B cell (primary cell): Measurements from ENCODE around the gene STRA8. TPM values are rescaled to one million over a fixed set of nuclear protein-coding genes. Genes with fewer than 3 reads are reported as not detected.

Experiments
- ATAC-seq: fragments of 200-7000 bp; cut with Tn5 transposase; one replicate; pipeline ENCODE4 v1.10.0; 2021; ENCODE audit warnings: low read depth, mild to moderate bottlenecking, moderate number of reproducible peaks, moderate library complexity
- CTCF ChIA-PET: fragments of 350-600 bp; sonication (Branson Sonifier 250); formaldehyde crosslinking; loops from one replicate; lab custom pipeline; 2021; ENCODE audit warnings: antibody characterized with exemption, inconsistent platforms; lab: Charles Lee
- POLR2A ChIA-PET: fragments of 350-600 bp; sonication (Branson Sonifier 250); formaldehyde crosslinking; loops from one replicate; lab custom pipeline; 2021; ENCODE audit warnings: antibody characterized with exemption; lab: Charles Lee
- DNase-seq: peaks from one replicate; pipeline ENCODE4 v3.0.0; 2013
- H2AFZ ChIP-seq: 2 replicates; pipeline ENCODE4 v1.6.1; 2012; ENCODE audit warnings: mild to moderate bottlenecking, low read depth, low read length; ENCODE audit not compliant: insufficient read depth, poor library complexity, severe bottlenecking
- H3K27ac ChIP-seq, 2 donors: 1 replicate in 1 of 2; 2 replicates in 1 of 2; pipeline ENCODE4 v1.5.1; 2012 to 2013; ENCODE audit warnings: low read length in 2 of 2, mild to moderate bottlenecking in 2 of 2, moderate library complexity in 1 of 2
- H3K27me3 ChIP-seq, 4 experiments: fragments of 200-600 bp in 1 of 4; sonication (generic) in 1 of 4; replicated peaks in 1 of 4; 1 replicate in 2 of 4; 2 replicates in 2 of 4; pipeline versions ENCODE4 v1.6.1 to v1.7.0; 2013 to 2016; ENCODE audit warnings: low read length in 3 of 4, mild to moderate bottlenecking in 2 of 4, mixed read lengths in 1 of 4, moderate library complexity in 1 of 4; ENCODE audit not compliant: insufficient read depth in 4 of 4, control insufficient read depth in 3 of 4; ENCODE audit errors: control extremely low read depth in 1 of 4
- H3K36me3 ChIP-seq, 2 experiments: replicated peaks in 1 of 2; 1 replicate in 1 of 2; 2 replicates in 1 of 2; pipeline versions ENCODE4 v1.6.1 to v1.7.1; 2013; ENCODE audit warnings: low read length in 1 of 2; ENCODE audit not compliant: insufficient read depth in 2 of 2, control insufficient read depth in 1 of 2; ENCODE audit errors: control extremely low read depth in 1 of 2, extremely low read depth in 1 of 2
- H3K4me1 ChIP-seq, 2 donors: fragments of 200-600 bp in 1 of 2; sonication (generic) in 1 of 2; 1 replicate in 1 of 2; 2 replicates in 1 of 2; pipeline versions ENCODE4 v1.5.1 to v1.6.1; 2013 to 2017; ENCODE audit warnings: low read length in 2 of 2; ENCODE audit not compliant: control insufficient read depth in 2 of 2, insufficient read depth in 2 of 2
- H3K4me2 ChIP-seq: replicated peaks from 2 replicates; pipeline ENCODE3; 2012; ENCODE audit warnings: mild to moderate bottlenecking, low read depth, low read length; ENCODE audit not compliant: poor library complexity, severe bottlenecking
- H3K4me3 ChIP-seq, 5 experiments: fragments of 200-600 bp in 1 of 5; sonication (generic) in 1 of 5; 1 replicate in 3 of 5; 2 replicates in 2 of 5; pipeline versions ENCODE4 v1.5.1 to v1.7.0; 2011 to 2016; ENCODE audit warnings: low read length in 4 of 5, mild to moderate bottlenecking in 4 of 5, low read depth in 2 of 5, control low read depth in 1 of 5, moderate library complexity in 1 of 5; ENCODE audit not compliant: insufficient read depth in 1 of 5; ENCODE audit errors: control extremely low read depth in 1 of 5, extremely low read depth in 1 of 5
- H3K79me2 ChIP-seq: fragments of 200-600 bp; sonication (generic); one replicate; pipeline ENCODE4 v1.6.0; 2016; ENCODE audit warnings: low read length; ENCODE audit not compliant: control insufficient read depth, insufficient read depth
- H3K9ac ChIP-seq: fragments of 200-600 bp; sonication (generic); 2 replicates; pipeline ENCODE4 v1.6.1; 2017; ENCODE audit warnings: mild to moderate bottlenecking, low read length, moderate library complexity
- H3K9me3 ChIP-seq, 3 donors: one replicate each; pipeline versions ENCODE4 v1.6.1 to v1.7.1; 2013; ENCODE audit warnings: low read length in 2 of 3; ENCODE audit not compliant: control insufficient read depth in 2 of 3, insufficient read depth in 1 of 3; ENCODE audit errors: control extremely low read depth in 1 of 3
- H4K20me1 ChIP-seq: 2 replicates; pipeline ENCODE4 v1.6.0; 2012; ENCODE audit warnings: mild to moderate bottlenecking, low read length; ENCODE audit not compliant: insufficient read depth, control insufficient read depth, poor library complexity, severe bottlenecking
- H3K27ac Mint-ChIP-seq: one replicate; pipeline ENCODE4 v1.8.0; 2021; ENCODE audit warnings: mixed read lengths
- H3K27me3 Mint-ChIP-seq: one replicate; pipeline ENCODE4 v1.8.0; 2021; ENCODE audit warnings: mixed read lengths
- H3K4me1 Mint-ChIP-seq: one replicate; pipeline ENCODE4 v1.8.0; 2021; ENCODE audit warnings: mixed read lengths
- H3K4me3 Mint-ChIP-seq: one replicate; pipeline ENCODE4 v1.8.0; 2021; ENCODE audit warnings: mixed read lengths
- H3K9me3 Mint-ChIP-seq: one replicate; pipeline ENCODE4 v1.8.0; 2022; ENCODE audit warnings: mixed read lengths; ENCODE audit not compliant: insufficient read depth
- EZH2 ChIP-seq: IDR thresholded peaks from 2 replicates; pipeline ENCODE4 v1.6.1; 2012; ENCODE audit warnings: borderline replicate concordance, low read depth, mild to moderate bottlenecking, moderate library complexity, low read length; ENCODE audit not compliant: insufficient read depth, poor library complexity, severe bottlenecking
- whole genome bisulfite sequencing: methylation state at CpG from one replicate; pipeline ENCODE4 v1.1.5; 2013; ENCODE audit warnings: missing lambda C conversion rate; ENCODE audit not compliant: insufficient coverage; 5-methylcytosine and 5-hydroxymethylcytosine counted together
- intact Hi-C: fragments of 100-400 bp; cut with micrococcal nuclease; formaldehyde crosslinking; loops from one replicate; pipeline ENCODE4 v1.10.0; 2022
- polyA plus RNA-seq: library from polyadenylated mRNA; depleted of rRNA; stranded (reverse); fragments of >200 nt; gene quantifications from 2 replicates; pipeline ENCODE4 v1.2.3, GENCODE V29; 2012
- total RNA-seq, 2 donors: library from RNA; stranded (reverse); fragments of 120-200 nt in 1 of 2; gene quantifications; 1 replicate in 1 of 2; 2 replicates in 1 of 2; pipeline versions ENCODE4 v1.2.3 to v1.2.4, GENCODE V29; 2013 to 2022
- TF ChIP-seq, protein P1 (sequence below): fragments of 200-600 bp; IDR thresholded peaks from one replicate; pipeline ENCODE4 v1.8.0; 2022; ENCODE audit warnings: antibody characterized with exemption, mild to moderate bottlenecking

STRA8 gene
- total and polyA plus RNA-seq, 2 donors (not counting 1 experiment from before 2014, with no cell fraction given) = not detected

DNA sequence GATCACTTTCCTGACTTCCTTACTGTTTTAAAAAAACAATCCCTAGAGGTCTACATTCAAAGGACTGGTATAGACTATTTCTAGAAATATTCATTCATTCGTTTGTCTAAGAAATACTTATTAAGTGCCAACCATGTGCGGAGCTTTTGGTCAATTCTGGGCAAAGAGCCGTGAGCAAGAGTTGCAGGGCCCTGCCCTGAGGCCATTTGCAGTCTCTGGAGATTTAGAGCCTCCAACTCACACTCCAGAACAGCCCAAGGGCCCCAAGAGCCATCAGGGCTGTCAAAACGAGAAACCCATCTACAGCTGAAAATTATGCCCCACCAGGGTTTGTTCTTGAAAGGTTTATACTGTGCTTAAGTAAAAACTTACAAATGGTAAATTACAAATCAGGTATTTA lies 38.5 kb upstream of the STRA8 start:
- H3K4me3 Mint-ChIP-seq = no peak overlapping the region
- no peaks in the 10 kb centered on the region for H3K4me1 ChIP-seq
- DNase-seq = no peak
- TF ChIP-seq, protein P1, sequence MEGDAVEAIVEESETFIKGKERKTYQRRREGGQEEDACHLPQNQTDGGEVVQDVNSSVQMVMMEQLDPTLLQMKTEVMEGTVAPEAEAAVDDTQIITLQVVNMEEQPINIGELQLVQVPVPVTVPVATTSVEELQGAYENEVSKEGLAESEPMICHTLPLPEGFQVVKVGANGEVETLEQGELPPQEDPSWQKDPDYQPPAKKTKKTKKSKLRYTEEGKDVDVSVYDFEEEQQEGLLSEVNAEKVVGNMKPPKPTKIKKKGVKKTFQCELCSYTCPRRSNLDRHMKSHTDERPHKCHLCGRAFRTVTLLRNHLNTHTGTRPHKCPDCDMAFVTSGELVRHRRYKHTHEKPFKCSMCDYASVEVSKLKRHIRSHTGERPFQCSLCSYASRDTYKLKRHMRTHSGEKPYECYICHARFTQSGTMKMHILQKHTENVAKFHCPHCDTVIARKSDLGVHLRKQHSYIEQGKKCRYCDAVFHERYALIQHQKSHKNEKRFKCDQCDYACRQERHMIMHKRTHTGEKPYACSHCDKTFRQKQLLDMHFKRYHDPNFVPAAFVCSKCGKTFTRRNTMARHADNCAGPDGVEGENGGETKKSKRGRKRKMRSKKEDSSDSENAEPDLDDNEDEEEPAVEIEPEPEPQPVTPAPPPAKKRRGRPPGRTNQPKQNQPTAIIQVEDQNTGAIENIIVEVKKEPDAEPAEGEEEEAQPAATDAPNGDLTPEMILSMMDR = no peak
- no peak for TF ChIP-seq EZH2
- H3K9me3 ChIP-seq = no peaks in the 10 kb centered on the region
- WGBS = no CpG with 5 or more reads among the region's 4 CpGs
- intact Hi-C loops = no loop called here
- no peaks in the 10 kb centered on the region for H3K9me3 Mint-ChIP-seq
- H3K27me3 ChIP-seq = no peaks in the 10 kb centered on the region
- ATAC-seq = no peak
- no peak overlapping the region for H3K27ac ChIP-seq
- H3K36me3 ChIP-seq = peaks cover 2 to 77% of the 10 kb centered on the region in 2 experiments
- H3K4me3 ChIP-seq = no peak overlapping the region
- no peak overlapping the region for H3K4me2 ChIP-seq
- H3K9ac ChIP-seq = no peak overlapping the region
- H3K27ac Mint-ChIP-seq = no peak overlapping the region
- H3K27me3 Mint-ChIP-seq = no peaks in the 10 kb centered on the region
- H4K20me1 ChIP-seq = no peaks in the 10 kb centered on the region
- H3K79me2 ChIP-seq = no peaks in the 10 kb centered on the region
- ChIA-PET POLR2A (no interaction called here), CTCF (no interaction called here)
- H3K4me1 Mint-ChIP-seq = peaks cover 1% of the 10 kb centered on the region
- no peak overlapping the region for H2AFZ ChIP-seq

DNA sequence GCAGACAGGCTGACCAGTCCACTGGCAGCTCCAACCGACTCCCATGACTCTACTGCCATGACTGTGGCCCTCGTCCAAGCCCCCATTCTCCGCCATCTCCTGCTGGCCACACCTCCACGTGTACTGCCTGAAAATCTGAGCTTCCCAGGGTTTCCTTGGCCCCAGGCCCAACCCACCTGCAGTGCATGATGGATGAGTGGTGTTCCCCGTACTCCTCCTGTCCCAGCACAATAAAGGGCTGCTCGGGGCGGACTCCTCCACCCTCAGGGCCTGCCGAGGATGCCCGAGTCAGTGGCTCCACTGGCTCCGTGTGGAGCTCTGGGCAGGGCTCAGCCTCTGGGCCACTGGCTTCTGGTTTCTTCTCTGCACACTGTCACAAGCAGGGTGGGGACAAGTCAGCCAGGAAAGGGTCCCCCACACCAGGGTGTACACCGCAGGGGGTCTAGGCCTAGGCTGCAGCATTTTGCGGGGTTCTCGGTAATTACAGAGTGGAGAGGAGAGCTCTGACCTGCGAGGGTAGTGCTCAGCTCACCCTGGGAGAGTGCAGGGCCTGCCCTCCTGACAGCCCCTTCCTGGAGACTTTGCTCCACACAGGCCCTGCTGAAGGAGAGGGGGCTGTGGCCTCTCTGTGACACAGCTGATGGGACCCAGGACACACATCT lies 37.5 kb upstream of the STRA8 start:
- ATAC-seq = no peak

More for the DNA sequence above, 37.5 kb upstream of the STRA8 start:
- Mint-ChIP-seq H3K27me3 (no peaks in the 10 kb centered on the region), H3K27ac (no peak overlapping the region), H3K4me1 (peaks cover 1% of the 10 kb centered on the region), H3K9me3 (no peaks in the 10 kb centered on the region), H3K4me3 (no peak overlapping the region)
- Histone ChIP-seq H3K27ac (no peak overlapping the region), H4K20me1 (no peaks in the 10 kb centered on the region), H2AFZ (no peak overlapping the region), H3K9me3 (no peaks in the 10 kb centered on the region), H3K4me3 (no peak overlapping the region), H3K4me2 (no peak overlapping the region), H3K79me2 (no peaks in the 10 kb centered on the region), H3K9ac (no peak overlapping the region), H3K27me3 (no peaks in the 10 kb centered on the region), H3K4me1 (no peaks in the 10 kb centered on the region), H3K36me3 (peaks cover 2 to 86% of the 10 kb centered on the region in 2 experiments)
- ChIA-PET CTCF (no interaction called here), POLR2A (interaction anchor here (1.1 kb wide), 1 partner anchor 15 kb away, joined by 3 read pairs; no protein-coding TSS in a partner anchor)
- DNase-seq = no peak
- WGBS = 97% methylated on average over 14 of the region's 14 CpGs
- no peak for TF ChIP-seq EZH2
- TF ChIP-seq, protein P1 = no peak
- intact Hi-C loops = no loop called here
